OCI-LY7 (cell line): Measurements from ENCODE around the gene DCLRE1B. TPM values are rescaled to one million over a fixed set of nuclear protein-coding genes. Genes with fewer than 3 reads are reported as not detected.

Experiments used
- BruUV-seq: library from RNA; stranded (reverse); fragments of 400-500 nt; replicated peaks from 2 replicates; lab custom pipeline; 2021; lab: Mats Ljungman, UMichigan
- CTCF ChIA-PET: fragments of 300-600 bp; sonication (Branson Sonifier 250); formaldehyde crosslinking; loops from one replicate; lab custom pipeline; 2022; ENCODE audit warnings: antibody characterized with exemption; ENCODE audit not compliant: unreplicated experiment; lab: Charles Lee
- POLR2A ChIA-PET: fragments of 300-600 bp; sonication (Branson Sonifier 250); formaldehyde crosslinking; loops from one replicate; lab custom pipeline; 2022; ENCODE audit warnings: antibody characterized with exemption; lab: Charles Lee
- DNase-seq: peaks from one replicate; pipeline ENCODE4 v3.0.0-alpha.2; 2015; ENCODE audit warnings: low spot score
- H2AFZ ChIP-seq: fragments of 200-600 bp; sonication (generic), shearing (Covaris generic); 2 replicates; pipeline ENCODE4 v1.6.1; 2014; ENCODE audit warnings: mild to moderate bottlenecking, antibody characterized with exemption, low read length, moderate library complexity
- H3K27ac ChIP-seq: fragments of 200-600 bp; sonication (generic); 2 replicates; pipeline ENCODE4 v1.5.1; 2014; ENCODE audit warnings: mixed run types, low read depth, mild to moderate bottlenecking, moderate library complexity, low read length, inconsistent platforms; ENCODE audit not compliant: poor library complexity, severe bottlenecking
- H3K36me3 ChIP-seq: fragments of 200-600 bp; sonication (generic); 2 replicates; pipeline ENCODE4 v1.6.1; 2014; ENCODE audit warnings: mild to moderate bottlenecking, antibody characterized with exemption, low read length, moderate library complexity, mixed read lengths; ENCODE audit not compliant: insufficient read depth
- H3K4me1 ChIP-seq: fragments of 200-600 bp; sonication (generic); 2 replicates; pipeline ENCODE4 v1.5.1; 2014; ENCODE audit warnings: mild to moderate bottlenecking, low read length; ENCODE audit not compliant: insufficient read depth, poor library complexity, severe bottlenecking
- H3K4me2 ChIP-seq: fragments of 200-600 bp; sonication (generic); 2 replicates; pipeline ENCODE4 v1.6.1; 2014; ENCODE audit warnings: mild to moderate bottlenecking, low read length
- H3K4me3 ChIP-seq: fragments of 200-600 bp; sonication (generic); 2 replicates; pipeline ENCODE4 v1.5.1; 2014; ENCODE audit warnings: mild to moderate bottlenecking, low read depth, low read length; ENCODE audit not compliant: poor library complexity, severe bottlenecking
- H3K79me2 ChIP-seq: fragments of 200-600 bp; sonication (generic); 2 replicates; pipeline ENCODE4 v1.6.1; 2016; ENCODE audit warnings: low read depth, mild to moderate bottlenecking, low read length, moderate library complexity, mixed read lengths; ENCODE audit not compliant: insufficient read depth
- H3K9me2 ChIP-seq: fragments of 200-600 bp; sonication (generic); 2 replicates; pipeline ENCODE4 v1.6.1; 2016; ENCODE audit warnings: mild to moderate bottlenecking, low read length, mixed read lengths; ENCODE audit not compliant: insufficient read depth
- H3K9me3 ChIP-seq: fragments of 200-600 bp; sonication (generic); 2 replicates; pipeline ENCODE4 v1.6.1; 2014; ENCODE audit warnings: mild to moderate bottlenecking, mixed run types, low read length, mixed read lengths
- H4K20me1 ChIP-seq: fragments of 200-600 bp; sonication (generic); 2 replicates; pipeline ENCODE4 v1.6.1; 2014; ENCODE audit warnings: mild to moderate bottlenecking, antibody characterized with exemption, low read length, moderate library complexity, mixed read lengths; ENCODE audit not compliant: insufficient read depth
- EZH2phosphoT487 ChIP-seq: fragments of 200-600 bp; sonication (generic); IDR thresholded peaks from 2 replicates; pipeline ENCODE4 v1.6.1; 2018; ENCODE audit warnings: low read depth, borderline replicate concordance, mild to moderate bottlenecking, mixed run types, antibody characterized with exemption, low read length, moderate library complexity, mixed read lengths
- intact Hi-C: fragments of 100-400 bp; cut with micrococcal nuclease; formaldehyde crosslinking; loops from one replicate; pipeline ENCODE4 v1.10.0; 2022; ENCODE audit not compliant: unreplicated experiment
- total RNA-seq, 2 experiments: library from RNA; depleted of rRNA in 1 of 2; stranded (reverse); fragments of >200 nt in 1 of 2; shearing (Covaris generic) in 1 of 2; gene quantifications; 2 replicates each; pipeline ENCODE4 v1.2.3, GENCODE V29; 2014 to 2022
- TF ChIP-seq, protein P1 (sequence below): fragments of 200-600 bp; sonication (generic); conservative IDR thresholded peaks from 2 replicates; pipeline ENCODE4 v1.5.1; 2014; ENCODE audit warnings: mild to moderate bottlenecking, antibody characterized with exemption, low read length, moderate library complexity, mixed read lengths

DCLRE1B gene
- total RNA-seq, 2 experiments from 2014 or later, result 17.3 to 20.8 TPM

- Histone ChIP-seq H3K4me1 (no peaks in the 10 kb centered on the region), H4K20me1 (no peaks in the 10 kb centered on the region), H3K4me2 (no peak overlapping the region), H3K9me3 (no peaks in the 10 kb centered on the region), H3K27ac (no peak overlapping the region), H3K4me3 (no peak overlapping the region), H3K9me2 (no peaks in the 10 kb centered on the region), H3K36me3 (peaks cover 77% of the 10 kb centered on the region), H3K79me2 (no peaks in the 10 kb centered on the region), H2AFZ (no peak overlapping the region)
- CTCF ChIA-PET, result no interaction called here
- TF ChIP-seq, protein P1, sequence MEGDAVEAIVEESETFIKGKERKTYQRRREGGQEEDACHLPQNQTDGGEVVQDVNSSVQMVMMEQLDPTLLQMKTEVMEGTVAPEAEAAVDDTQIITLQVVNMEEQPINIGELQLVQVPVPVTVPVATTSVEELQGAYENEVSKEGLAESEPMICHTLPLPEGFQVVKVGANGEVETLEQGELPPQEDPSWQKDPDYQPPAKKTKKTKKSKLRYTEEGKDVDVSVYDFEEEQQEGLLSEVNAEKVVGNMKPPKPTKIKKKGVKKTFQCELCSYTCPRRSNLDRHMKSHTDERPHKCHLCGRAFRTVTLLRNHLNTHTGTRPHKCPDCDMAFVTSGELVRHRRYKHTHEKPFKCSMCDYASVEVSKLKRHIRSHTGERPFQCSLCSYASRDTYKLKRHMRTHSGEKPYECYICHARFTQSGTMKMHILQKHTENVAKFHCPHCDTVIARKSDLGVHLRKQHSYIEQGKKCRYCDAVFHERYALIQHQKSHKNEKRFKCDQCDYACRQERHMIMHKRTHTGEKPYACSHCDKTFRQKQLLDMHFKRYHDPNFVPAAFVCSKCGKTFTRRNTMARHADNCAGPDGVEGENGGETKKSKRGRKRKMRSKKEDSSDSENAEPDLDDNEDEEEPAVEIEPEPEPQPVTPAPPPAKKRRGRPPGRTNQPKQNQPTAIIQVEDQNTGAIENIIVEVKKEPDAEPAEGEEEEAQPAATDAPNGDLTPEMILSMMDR, result no peak
- TF ChIP-seq EZH2phosphoT487, result no peak
- no TSS peak for BruUV-seq
- DNase-seq, result no peak
- intact Hi-C loops, result no loop called here
- POLR2A ChIA-PET, result interaction anchor here (1.1 to 1.2 kb wide), 2 partner anchors 7 to 10 kb away, joined by 3 to 4 read pairs; no protein-coding TSS in a partner anchor
These were observed 9.2 kb upstream of the DCLRE1B start for GRCh38 chr1:113895961-113896360.

DNA sequence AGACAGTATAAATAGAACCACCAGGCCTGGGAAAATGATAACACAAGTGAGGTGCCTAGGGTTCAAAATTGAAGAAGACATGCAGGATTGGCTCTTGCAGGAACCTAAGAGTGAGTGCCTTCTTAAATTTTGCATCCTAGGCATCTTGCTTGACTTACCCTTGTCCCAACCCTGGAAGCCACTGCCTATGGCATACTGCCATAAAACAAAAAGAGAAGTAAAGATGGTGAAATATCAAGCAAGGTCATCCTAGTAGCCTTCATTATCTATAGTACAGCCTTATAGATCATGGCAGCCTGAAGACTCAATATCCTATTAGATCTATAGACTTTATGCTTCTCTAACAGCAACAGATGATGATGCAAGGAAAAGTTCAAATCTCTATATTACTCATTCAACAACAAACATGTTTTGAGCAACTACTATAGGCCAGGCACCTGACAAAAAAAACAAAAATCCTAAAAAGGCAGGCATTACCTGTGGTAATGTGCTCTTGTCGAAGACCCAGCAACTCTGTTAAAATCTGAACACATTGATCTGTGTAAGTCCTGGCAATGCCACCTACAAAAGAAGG is 6.8 kb upstream of the DCLRE1B start:
- H2AFZ ChIP-seq, result no peak overlapping the region
- no peaks in the 10 kb centered on the region for H3K9me3 ChIP-seq
- CTCF ChIA-PET, result no interaction called here
- DNase-seq, result no peak
- peaks cover 14% of the 10 kb centered on the region; the same call in 1 of the 2 replicates for H3K79me2 ChIP-seq
- H3K4me3 ChIP-seq, result no peak overlapping the region
- BruUV-seq, result no TSS peak
- no peak for TF ChIP-seq EZH2phosphoT487
- TF ChIP-seq, protein P1, result no peak
- H3K9me2 ChIP-seq, result no peaks in the 10 kb centered on the region
- intact Hi-C loops, result no loop called here
- POLR2A ChIA-PET, result interaction anchor here (0.6 to 1.3 kb wide), 3 partner anchors 9 to 56 kb away, joined by 3 read pairs; no protein-coding TSS in a partner anchor
- H3K27ac ChIP-seq, result no peak overlapping the region
- H4K20me1 ChIP-seq, result no peaks in the 10 kb centered on the region
- H3K36me3 ChIP-seq, result peaks cover 95% of the 10 kb centered on the region
- no peak overlapping the region for H3K4me2 ChIP-seq
- peaks cover 10% of the 10 kb centered on the region for H3K4me1 ChIP-seq

GRCh38 chr1:113899111-113899510 is 6.0 kb upstream of the DCLRE1B start:
- Histone ChIP-seq H3K36me3 (peaks cover 88% of the 10 kb centered on the region), H4K20me1 (no peaks in the 10 kb centered on the region), H3K4me3 (no peak overlapping the region), H3K9me3 (no peaks in the 10 kb centered on the region), H3K4me1 (peaks cover 16% of the 10 kb centered on the region), H2AFZ (no peak overlapping the region), H3K9me2 (no peaks in the 10 kb centered on the region), H3K79me2 (peaks cover 22% of the 10 kb centered on the region; the same call in 1 of the 2 replicates), H3K4me2 (no peak overlapping the region), H3K27ac (no peak overlapping the region)
- ChIA-PET CTCF (no interaction called here), POLR2A (interaction anchor here (0.7 to 1.3 kb wide), 3 partner anchors 9 to 55 kb away, joined by 3 read pairs; no protein-coding TSS in a partner anchor)
- DNase-seq, result no peak
- TF ChIP-seq, protein P1, result no peak
- TF ChIP-seq EZH2phosphoT487, result no peak
- BruUV-seq, result no TSS peak
- intact Hi-C loops, result no loop called here
